ENCODE measurements around the gene PIK3CB.
"Not testable (repeated sequence)": the region's sequence is repeated elsewhere in the genome, so short reads cannot be mapped to it uniquely, and the experiment has no call there.

PIK3CB gene

DNA sequence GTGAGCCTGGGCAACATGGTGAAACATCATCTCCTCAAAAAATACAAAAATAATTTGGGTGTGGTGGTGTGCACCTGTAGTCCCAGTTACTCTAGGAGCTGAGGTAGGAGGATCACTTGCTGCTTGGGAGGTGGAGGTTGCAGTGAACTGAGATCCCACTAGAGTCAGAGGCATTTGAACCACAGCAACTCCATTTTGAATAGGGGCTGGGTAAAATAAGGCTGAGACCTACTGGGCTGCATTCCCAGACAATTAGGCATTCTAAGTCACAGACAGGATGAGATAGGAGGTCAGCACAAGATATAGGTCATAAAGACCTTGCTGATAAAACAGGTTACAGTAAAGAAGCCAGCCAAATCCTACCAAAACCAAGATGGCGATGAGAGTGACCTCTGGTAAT lies 12.1 kb upstream of the PIK3CB start:
- not testable (repeated sequence) for DNase-seq (ENCODE audit: low read depth)

DNA sequence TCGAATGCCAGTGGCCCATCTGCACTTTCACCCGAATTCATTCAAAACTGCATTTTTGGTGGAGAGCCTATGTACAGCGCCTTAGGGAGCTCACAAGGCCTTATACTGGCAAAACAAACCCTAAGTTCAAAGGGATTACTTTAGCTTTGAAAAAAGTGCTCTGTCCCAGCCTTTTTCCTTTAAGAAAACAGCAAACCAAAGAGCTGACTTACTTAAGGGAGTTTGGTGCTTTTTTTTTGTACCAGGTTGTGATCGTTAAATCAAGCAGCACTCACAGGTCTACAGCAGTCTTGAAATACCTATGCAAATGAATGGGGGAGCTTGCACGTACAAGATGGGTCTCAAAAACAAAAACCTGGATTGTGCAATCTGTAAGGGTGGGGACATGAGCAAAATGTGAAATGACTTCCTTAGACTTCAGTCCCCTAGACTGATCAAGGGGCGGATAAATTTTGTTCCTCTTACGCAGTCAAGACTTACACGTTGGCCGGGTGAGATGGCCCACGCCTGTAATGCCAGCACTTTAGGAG lies 11.6 kb upstream of the PIK3CB start:
- DNase-seq (ENCODE audit: low read depth), result no peak

DNA sequence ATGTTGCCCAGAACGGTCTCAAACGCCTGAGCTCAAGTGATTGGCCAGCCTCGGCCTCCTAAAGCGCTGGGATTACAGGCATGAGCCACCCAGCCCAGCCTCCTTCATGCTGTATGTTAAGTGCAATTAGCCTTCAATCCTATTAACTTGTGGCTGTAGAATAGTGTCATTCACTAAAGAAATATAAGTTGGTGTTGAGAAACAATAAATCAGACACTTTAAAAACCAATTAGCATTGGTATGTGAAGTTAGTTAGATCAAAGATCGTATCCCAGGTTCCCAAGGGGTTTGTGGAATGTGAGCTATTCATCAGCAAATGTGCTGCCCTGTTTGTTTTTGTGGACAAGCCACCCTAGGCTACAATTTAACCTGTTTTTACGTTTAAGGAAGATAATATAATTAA lies 11.0 kb upstream of the PIK3CB start:
- DNase-seq (ENCODE audit: low read depth), result no peak

DNA sequence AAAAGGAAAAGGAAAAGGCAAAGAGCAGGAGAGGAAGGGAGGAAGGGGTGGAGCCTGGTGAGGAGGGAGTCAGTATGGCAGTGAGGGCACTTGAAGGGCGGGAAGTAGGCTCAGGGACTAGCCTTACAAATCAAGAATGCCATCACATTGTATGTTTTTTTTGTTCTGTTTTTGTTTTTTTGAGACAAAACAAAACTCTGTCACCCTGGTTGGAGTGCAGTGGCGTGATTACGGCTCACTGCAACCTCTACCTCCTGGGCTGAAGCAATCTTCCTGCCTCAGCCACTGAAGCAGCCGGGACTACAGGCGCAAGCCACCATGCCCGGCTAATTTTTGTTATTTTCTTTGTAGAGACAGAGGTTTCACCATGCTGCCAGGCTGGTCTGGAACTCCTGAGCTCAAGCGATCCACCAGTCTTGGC lies 10.5 kb upstream of the PIK3CB start:
- DNase-seq (ENCODE audit: low read depth), result no peak

DNA sequence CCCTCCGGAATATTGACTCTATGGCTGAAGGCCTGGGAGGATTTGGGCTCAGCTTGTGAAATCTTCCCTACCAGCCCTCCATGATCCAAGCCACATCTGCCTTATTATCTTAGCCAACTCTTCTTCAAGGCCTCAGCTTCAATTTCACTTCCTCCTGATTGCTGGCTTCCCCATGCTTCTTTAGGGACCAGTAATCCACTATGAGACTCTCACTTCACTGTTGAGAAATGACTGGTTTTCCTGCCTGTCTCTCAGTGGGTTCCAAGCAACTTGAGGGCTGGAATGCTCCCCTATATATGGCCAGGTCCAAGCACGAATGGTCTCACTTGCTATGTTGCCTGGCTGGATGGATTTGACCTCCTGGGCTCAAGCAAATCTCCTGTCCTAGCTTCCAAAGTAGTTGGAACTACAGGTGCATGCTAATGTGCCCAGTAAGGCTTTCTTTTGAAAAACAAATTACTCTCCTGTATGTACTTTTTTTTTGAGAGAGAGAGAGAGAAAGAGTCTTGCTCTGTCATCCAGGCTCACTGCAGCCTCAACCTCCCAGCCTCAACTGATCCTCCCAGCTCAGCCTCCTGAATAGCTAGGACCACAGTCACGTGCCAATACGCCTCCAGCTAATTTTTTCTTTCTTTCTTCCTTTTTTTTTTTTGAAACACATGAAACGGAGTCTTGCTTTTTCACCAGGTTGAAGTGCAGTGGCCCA lies 7.9 kb upstream of the PIK3CB start:
- no peak for DNase-seq (ENCODE audit: low read depth)

DNA sequence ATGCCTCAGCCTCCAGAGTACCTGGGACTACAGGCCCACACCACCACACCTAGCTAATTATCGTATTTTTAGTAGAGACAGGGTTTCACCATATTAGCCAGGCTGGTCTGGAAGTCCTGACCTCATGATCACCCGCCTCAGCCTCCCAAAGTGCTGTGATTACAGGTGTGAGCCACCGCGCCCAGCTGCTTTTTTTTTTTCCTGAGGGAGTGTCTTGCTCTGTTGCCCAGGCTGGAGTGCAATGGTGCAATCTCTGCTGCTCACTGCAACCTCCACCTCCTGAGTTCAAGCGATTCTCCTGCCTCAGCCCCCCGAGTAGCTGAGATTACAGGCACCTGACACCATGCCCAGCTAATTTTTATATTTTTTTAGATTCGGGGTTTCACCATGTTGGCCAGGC lies 3.7 kb upstream of the PIK3CB start:
- not testable (repeated sequence) for DNase-seq (ENCODE audit: low read depth)

DNA sequence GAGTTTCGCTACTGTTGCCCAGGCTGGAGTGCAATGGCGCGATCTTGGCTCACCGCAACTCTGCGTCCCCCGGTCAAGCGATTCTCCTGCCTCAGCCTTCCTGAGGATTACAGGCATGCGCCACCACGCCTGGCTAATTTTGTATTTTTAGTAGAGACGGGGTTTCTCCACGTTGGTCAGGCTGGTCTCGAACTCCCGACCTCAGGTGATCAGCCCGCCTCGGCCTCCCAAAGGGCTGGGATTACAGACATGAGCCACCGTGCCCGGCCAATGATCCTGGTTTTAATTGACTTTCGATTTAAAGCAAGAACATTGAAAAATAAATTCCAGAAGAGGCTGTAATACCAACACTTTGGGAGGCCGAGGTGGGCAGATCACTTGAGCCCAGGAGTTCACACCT lies 1.1 kb upstream of the PIK3CB start:
- not testable (repeated sequence) for DNase-seq (ENCODE audit: low read depth)

DNA sequence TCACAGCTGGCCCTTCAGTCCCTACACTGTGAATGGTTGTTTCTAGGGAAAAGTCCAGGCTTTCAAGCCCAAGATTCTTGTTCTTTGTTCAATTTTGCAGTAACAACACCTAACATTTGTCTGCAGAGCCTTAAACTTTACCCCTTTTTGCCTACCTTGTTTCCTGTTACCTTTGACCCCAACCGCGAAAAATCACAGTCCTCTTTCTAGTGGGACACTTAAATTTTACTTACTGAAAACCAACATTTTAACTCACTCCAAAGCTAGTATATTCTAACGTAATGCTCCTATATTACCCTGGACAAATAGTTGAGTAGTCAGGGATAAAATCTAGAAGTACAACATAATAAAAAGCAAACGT lies 649 bp upstream of the PIK3CB start:
- DNase-seq (ENCODE audit: low read depth), result no peak

DNA sequence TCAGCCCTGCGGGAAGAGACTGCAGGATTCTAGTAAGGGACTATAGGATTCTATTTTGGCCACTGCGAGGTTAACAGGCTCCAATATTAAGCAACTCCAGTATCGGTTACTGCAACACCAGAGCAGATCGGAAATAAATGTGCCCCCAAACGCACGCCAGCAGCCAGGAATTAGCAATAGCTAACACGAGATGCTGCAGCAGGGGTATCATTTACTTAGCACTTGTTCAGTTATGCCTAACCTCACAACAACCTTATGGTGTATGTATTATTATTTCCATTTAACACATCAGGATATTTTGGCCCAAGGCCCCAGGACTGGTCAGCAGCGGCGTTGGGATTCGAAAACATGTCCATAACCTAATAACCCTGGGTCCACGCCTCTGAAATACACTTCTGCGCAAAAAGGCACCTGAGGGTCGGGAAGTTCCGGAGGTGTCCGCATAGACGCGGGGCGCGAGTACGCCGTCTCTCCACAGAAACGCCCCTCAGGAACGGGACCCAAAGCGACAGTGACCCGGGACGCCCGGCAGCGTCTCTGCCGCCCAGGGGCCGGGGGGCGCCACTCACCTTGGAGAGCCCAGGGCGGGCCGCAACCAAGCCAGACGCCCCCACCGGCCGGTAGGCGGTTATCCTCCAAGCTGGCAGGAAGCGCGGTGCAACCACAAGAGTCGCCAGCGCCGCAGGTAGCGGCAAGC lies 681 bp downstream of the PIK3CB start:
- no peak for DNase-seq (ENCODE audit: low read depth)

DNA sequence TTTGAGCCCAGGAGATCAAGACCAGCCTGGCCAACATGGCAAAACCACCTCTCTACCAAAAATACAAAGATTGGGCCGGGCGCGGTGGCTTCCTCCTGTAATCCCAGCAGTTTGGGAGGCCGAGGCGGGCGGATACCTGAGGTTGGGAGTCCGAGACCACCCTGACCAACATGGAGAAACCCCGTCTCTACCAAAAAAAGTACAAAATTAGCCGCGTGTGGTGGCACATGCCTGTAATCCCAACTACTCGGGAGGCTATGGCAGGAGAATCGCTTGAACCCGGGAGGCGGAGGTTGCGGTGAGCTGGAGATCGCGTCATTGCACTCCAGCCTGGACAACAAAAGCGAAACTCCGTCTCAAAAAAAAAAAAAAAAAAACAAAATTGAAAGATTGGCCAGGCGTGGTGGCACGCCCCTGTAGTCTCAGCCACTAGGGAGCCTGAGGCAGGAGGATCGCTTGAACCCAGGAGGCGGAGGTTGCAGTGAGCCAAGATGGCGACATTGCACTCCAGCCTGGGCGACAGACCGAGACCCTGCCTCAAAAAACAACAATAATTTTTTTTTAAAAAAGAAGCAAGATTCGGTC lies 2.2 kb downstream of the PIK3CB start:
- not testable (repeated sequence) for DNase-seq (ENCODE audit: low read depth)

DNA sequence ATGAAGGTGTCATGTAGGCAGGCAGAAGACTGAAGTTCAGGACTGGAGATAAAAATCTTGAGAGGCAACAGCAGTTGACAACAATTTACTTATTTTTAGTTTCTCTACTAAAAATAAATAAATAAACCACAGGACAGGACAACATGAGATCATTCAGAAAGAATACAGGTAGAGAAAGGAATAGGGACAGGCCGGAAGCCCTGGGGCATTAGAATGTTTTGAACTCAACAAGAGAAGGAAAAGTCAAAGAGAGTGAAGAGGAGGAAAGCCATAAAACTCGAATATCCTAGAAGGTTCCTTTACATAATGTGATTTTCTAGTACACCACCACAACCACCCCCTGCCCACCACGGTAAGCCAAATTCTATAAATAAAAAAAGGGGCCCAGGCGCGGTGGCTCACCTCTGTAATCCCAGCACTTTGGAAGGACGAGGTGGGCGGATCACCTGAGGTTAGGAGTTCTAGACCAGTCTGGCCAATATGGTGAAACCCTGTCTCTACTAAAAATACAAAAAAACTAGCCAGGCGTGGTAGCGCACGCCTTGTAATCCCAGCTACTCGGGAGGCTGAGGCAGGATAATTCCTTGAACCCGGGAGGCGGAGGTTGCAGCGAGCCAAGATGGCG lies 4.7 kb downstream of the PIK3CB start:
- no peak for DNase-seq (ENCODE audit: low read depth)

DNA sequence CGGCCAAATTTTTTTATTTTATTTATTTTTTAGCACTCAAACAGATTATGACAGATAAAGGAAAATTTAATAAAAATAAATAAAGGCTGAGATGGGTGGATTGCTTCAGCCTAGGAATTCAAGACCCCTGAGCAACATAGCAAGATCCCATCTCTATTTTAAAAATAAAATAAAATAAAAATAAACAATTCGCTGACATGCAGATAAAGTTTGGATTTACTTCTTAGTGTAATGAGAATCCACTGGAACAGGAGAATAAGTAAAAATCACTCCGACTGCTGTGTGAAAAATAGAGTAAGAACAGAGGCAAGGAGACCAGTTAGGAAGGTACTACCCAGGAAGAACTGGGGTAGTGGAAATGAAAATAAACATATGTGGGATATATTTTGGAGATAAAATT lies 5.6 kb downstream of the PIK3CB start:
- DNase-seq (ENCODE audit: low read depth), result no peak

DNA sequence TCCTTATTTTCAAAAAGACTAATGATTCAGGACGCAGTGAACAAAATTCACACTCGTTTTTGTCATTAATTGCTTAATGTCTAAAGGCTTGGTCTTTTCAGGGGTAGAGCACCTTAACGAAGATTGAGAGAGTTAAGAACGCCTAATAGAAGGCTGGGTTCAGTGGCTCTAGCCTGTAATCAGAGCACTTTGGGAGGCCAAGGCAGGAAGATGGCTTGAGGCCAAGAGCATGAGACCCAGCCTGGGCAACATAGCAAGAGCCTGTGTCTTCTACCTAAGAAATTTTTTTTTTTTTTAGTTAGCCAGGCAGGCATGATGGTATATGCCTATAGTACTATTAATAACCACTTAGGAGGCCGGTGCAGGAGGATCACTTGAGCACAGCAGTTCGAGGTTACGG lies 7.5 kb downstream of the PIK3CB start:
- no peak for DNase-seq (ENCODE audit: low read depth)

DNA sequence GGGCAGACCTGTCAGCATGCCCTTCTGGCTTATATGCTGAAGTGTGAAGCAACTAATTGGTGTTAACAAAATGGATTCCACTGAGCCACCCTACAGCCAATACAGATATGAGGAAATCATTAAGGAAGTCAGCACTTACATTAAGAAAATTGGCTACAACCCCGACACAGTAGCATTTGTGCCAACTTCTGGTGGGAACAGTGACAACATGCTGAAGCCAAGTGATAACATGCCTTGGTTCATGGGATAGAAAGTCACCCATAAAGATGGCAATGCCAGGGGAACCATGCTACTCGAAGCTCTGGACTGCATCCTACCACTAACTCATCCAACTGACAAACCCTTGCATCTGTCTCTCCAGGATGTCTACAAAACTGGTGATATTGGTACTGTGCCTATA lies 9.4 kb downstream of the PIK3CB start:
- no peak for DNase-seq (ENCODE audit: low read depth)

DNA sequence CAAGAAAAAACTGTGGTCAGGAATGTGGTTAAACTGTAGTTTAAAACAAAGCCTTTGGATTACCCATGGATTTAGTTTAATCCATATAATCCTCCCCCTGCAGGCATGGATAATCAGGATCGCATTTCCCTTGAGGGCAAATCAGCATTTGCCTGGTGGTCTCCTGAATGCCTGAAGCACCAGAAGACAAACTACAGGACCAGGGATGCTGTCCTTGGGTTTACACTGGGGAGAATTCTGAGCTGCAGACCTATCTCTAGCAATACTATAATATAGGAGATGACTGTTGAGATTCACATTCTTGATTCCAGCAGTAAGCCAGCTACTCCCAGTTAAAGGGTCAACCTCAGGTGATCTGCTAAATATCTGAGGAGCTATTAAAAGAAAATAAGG lies 10.6 kb downstream of the PIK3CB start:
- no peak for DNase-seq (ENCODE audit: low read depth)

DNA sequence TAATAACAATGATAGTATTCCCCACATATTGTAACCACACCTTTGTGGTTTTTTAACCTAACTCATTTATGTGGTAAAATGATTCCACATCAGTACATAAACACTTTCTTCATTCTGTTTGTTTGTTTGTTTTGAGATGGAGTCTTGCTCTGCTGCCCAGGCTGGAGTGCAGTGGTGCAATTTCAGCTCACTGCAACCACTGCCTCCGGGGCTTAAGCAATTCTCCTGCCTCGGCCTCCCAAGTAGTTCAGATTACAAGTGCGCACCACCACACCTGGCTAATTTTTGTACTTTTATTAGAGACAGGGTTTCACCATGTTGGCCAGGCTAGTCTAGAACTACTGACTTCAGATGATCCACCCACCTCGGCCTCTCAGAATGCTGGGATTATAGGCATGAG lies 14.3 kb downstream of the PIK3CB start:
- not testable (repeated sequence) for DNase-seq (ENCODE audit: low read depth)

DNA sequence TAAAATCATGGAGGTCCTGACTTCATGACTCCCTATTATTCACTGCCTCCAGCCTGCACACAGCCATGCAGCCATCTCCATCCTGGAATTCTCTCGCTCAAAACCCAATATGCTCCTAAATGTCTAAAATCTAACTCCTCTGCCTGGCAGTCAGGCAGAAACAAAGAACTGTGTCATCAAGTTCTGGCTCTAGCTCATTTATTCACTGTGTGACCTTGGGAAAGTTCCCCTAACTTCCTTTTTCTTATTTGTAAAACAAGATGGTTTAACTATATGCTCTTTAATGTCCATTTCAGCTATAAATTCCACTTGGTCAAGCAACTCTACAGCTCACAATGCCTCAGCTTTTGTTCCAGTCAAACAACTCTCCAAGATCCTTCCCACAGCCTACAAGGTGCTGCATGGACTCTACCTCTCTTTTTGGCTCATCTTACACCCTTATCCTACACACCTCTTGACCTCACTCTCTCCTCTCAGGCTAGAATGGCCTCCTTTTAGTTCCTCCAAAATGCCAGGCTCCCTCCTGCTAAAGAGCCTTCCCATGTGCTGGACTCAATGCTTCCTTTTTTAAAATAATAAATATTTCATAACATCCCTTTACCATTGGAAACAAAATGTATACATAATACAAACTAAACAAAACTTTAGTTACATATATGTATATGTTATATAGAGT lies 16.4 kb downstream of the PIK3CB start:
- no peak for DNase-seq (ENCODE audit: low read depth)

DNA sequence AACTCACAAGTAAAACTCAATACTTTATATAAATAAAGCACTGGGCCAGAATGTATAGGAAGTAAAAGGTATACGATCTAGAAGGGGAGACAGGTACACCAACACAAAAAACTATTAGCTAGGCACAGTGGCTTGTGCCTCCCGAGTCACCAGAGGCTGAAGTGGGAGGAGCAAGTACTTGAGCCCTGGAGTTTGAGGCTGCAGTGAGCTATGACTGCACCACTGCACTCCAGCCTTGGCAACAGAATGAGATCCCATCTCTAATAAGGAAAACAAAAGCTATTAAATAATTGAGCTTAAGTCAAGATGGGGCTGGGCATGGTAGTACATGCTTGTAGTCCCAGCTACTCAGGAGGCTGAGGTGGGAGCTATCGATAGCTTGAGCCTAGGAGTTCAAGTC lies 17.0 kb downstream of the PIK3CB start:
- no peak for DNase-seq (ENCODE audit: low read depth)

DNA sequence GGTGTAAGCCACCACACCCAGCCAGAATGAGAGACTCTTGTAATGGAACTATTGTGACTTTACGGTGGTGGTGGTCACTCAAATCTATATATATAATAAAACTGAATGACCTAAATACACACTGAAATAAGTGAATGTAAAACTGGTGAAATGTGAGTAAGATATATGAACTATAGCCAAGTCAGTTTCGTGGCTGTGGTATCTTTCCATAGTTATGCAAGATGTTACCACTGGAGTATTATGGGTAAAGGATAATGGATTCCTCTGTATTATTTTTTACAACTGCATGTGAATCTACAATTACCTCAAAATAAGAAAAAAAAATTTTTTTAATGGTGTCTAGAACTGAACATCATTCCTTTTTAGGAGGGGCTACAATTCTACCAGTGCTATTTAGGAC lies 21.9 kb downstream of the PIK3CB start:
- DNase-seq (ENCODE audit: low read depth), result no peak

DNA sequence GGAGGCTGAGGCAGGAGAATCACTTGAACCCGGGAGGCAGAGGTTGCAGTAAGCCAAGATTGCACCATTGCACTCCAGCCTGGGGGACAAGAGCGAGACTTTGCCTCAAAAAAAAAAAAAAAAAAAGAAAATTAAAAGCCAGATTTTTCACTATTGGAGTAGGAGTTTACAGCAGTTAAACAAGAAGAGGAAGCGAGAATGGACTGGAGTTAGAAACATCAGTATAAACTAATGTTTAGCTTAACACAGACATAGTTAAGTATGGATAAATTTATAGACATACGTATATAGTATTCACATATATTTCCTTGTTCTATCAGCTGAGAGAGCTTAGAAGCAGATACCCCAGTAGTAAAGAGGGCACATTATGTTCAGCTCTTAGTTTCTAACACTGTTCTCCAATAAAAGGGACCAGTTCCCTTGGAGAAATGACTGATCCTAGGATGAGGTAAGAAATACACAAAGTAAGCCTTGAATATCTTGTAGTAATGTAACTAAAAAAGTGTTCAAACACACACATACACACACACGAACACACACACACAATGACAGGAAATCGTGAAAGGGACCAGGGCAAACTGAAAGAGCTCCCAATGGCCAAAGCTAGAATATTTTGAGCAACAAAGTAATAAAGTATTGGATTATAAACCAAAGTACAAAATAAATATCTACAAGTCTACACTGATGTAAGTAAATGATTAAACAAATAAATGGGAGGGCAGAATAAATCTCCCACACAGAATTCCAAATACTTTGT lies 25.1 kb downstream of the PIK3CB start:
- no peak for DNase-seq (ENCODE audit: low read depth)

DNA sequence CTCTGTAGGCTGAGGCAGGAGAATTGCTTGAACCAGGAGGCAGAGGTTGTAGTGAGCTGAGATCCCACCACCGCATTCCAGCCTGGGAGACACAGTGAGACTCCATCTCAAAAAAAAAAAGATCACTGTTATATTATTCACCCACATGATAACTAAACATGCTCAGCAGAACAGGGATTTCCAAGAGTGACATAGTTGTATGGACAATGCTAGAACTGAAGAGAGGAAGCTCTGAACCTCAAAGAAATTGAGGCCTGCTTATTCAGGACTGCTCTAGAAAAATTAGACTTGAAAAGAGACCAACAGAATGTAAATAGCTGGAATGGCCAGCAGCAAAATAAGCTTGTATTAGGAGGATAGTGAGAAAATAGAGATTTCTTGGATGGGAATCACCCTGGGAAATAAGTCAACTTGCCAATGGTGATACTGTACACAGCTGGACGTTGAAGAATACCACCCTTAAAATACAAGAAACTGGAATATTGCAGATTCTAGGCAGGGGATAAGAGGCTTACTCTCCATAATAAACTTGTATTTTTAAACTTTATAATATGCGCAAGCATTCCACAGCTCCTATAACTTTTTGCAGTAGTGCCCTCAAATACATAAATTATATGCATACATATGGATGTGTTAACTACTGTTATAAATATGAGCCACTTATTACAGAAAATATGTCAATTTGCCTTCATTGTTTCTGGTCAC lies 28.2 kb downstream of the PIK3CB start:
- DNase-seq (ENCODE audit: low read depth), result no peak
